GM12878 (cell line): ENCODE data around the gene EHBP1. TPM values are rescaled to one million over a fixed set of nuclear protein-coding genes. Genes with fewer than 3 reads are reported as not detected.

Experiments used
- ATAC-seq: fragments of 200-7000 bp; cut with Tn5 transposase; 3 replicates; pipeline ENCODE4 v1.9.1; 2020; ENCODE audit warnings: mild to moderate bottlenecking, moderate library complexity
- BruUV-seq: library from RNA; stranded (reverse); fragments of 400-500 nt; replicated peaks from 2 replicates; lab custom pipeline; 2021; lab: Mats Ljungman, UMichigan
- CTCF ChIA-PET: fragments of 300-600 bp; sonication (Branson Sonifier 250); formaldehyde crosslinking; extraction: SDS; loops from one replicate; lab custom pipeline; 2021; ENCODE audit warnings: inconsistent platforms; lab: Yijun Ruan, JAX
- POLR2A ChIA-PET: fragments of 350-600 bp; formaldehyde crosslinking; extraction: SDS; loops from one replicate; lab custom pipeline; 2021; ENCODE audit warnings: inconsistent platforms; lab: Charles Lee
- RAD21 ChIA-PET: fragments of 300-600 bp; sonication (Branson Sonifier 250); formaldehyde crosslinking; loops from one replicate; lab custom pipeline; 2023; ENCODE audit warnings: antibody characterized with exemption; ENCODE audit not compliant: unreplicated experiment; lab: Charles Lee
- SMC1A ChIA-PET: fragments of 300-600 bp; sonication (Branson Sonifier 250); formaldehyde crosslinking; loops from one replicate; lab custom pipeline; 2023; ENCODE audit not compliant: unreplicated experiment, uncharacterized antibody; lab: Charles Lee
- DNase-seq: peaks from one replicate; pipeline ENCODE4 v3.0.0-alpha.2; 2011; ENCODE audit warnings: low read depth, low spot score
- FAIRE-seq: peaks from 3 replicates; lab custom pipeline; 2011; peaks lifted over from hg19 to GRCh38; lab: Jason Lieb, UNC
- H2AFZ ChIP-seq: 2 replicates; pipeline ENCODE4 v1.6.0; 2011; ENCODE audit warnings: low read depth, low read length, control low read depth; ENCODE audit not compliant: control insufficient read depth
- H3K27ac ChIP-seq: 2 replicates; pipeline ENCODE4 v1.5.1; 2011; ENCODE audit warnings: control low read depth; ENCODE audit not compliant: control insufficient read depth, insufficient read depth
- H3K27me3 ChIP-seq, 2 experiments: replicated peaks in 1 of 2; 2 replicates each; pipeline versions ENCODE4 v1.6.0 to v1.6.1; 2011; ENCODE audit warnings: low read length in 1 of 2; ENCODE audit not compliant: control insufficient read depth in 2 of 2, insufficient read depth in 2 of 2
- H3K36me3 ChIP-seq, 2 experiments: 2 replicates each; pipeline ENCODE4 v1.5.1; 2011; ENCODE audit warnings: low read length in 1 of 2; ENCODE audit not compliant: control insufficient read depth in 2 of 2, insufficient read depth in 2 of 2
- H3K4me1 ChIP-seq: 2 replicates; pipeline ENCODE4 v1.6.1; 2011; ENCODE audit warnings: mild to moderate bottlenecking, low read length, moderate library complexity, mixed read lengths; ENCODE audit not compliant: control insufficient read depth, insufficient read depth
- H3K4me2 ChIP-seq: 2 replicates; pipeline ENCODE4 v1.6.0; 2011; ENCODE audit warnings: control low read depth; ENCODE audit not compliant: control insufficient read depth, insufficient read depth
- H3K4me3 ChIP-seq: fragments of 200-600 bp; sonication (generic); 2 replicates; pipeline ENCODE4 v1.5.1; 2016
- H3K79me2 ChIP-seq: 2 replicates; pipeline ENCODE4 v1.6.0; 2011; ENCODE audit warnings: low read length; ENCODE audit not compliant: control insufficient read depth, insufficient read depth
- H3K9ac ChIP-seq: 2 replicates; pipeline ENCODE4 v1.8.0; 2011; ENCODE audit warnings: low read length, control low read depth, mixed read lengths; ENCODE audit not compliant: control insufficient read depth, insufficient read depth
- H3K9me3 ChIP-seq: replicated peaks from 3 replicates; pipeline ENCODE4 v1.5.1; 2011; ENCODE audit warnings: mild to moderate bottlenecking, low read length; ENCODE audit not compliant: control insufficient read depth, insufficient read depth
- H4K20me1 ChIP-seq: 2 replicates; pipeline ENCODE4 v1.6.0; 2011; ENCODE audit not compliant: control insufficient read depth, insufficient read depth
- BCL11A ChIP-seq: IDR thresholded peaks from 2 replicates; pipeline ENCODE4 v1.6.1; 2011; ENCODE audit warnings: low read depth, low read length
- CBX3 ChIP-seq: fragments of 200-600 bp; sonication (generic); IDR thresholded peaks from 2 replicates; pipeline ENCODE4 v1.6.1; 2016; ENCODE audit warnings: low read depth, borderline replicate concordance
- EED ChIP-seq: sonication (generic); IDR thresholded peaks from 2 replicates; pipeline ENCODE4 v1.6.1; 2016; ENCODE audit warnings: antibody characterized with exemption, low read depth
- NR2C2 ChIP-seq: IDR thresholded peaks from 2 replicates; pipeline ENCODE4 v1.6.1; 2011; ENCODE audit warnings: borderline replicate concordance, low read depth; ENCODE audit not compliant: control insufficient read depth, insufficient read length
- RUNX3 ChIP-seq: IDR thresholded peaks from 2 replicates; pipeline ENCODE4 v1.6.1; 2012; ENCODE audit warnings: low read length, inconsistent platforms
- SMAD1 ChIP-seq: fragments of 450-650 bp; IDR thresholded peaks from 2 replicates; pipeline ENCODE4 v1.6.1; 2018; ENCODE audit warnings: mild to moderate bottlenecking, low read depth; ENCODE audit not compliant: partially characterized antibody
- ZBTB40 ChIP-seq: fragments of 450-650 bp; IDR thresholded peaks from 2 replicates; pipeline ENCODE4 v1.6.1; 2016; ENCODE audit warnings: mild to moderate bottlenecking, moderate library complexity, borderline replicate concordance
- WGBS: methylation state at CpG from one replicate; pipeline ENCODE4 v1.1.6; 2016; ENCODE audit warnings: low lambda C conversion rate; ENCODE audit not compliant: insufficient replicate concordance, insufficient coverage; ENCODE audit errors: missing lambda C conversion rate; 5-methylcytosine and 5-hydroxymethylcytosine counted together
- in situ Hi-C: fragments of 300-500 bp; cut with MboI; formaldehyde crosslinking; loops from 9 replicates; pipeline ENCODE4 v1.14.3; 2018; ENCODE audit warnings: mixed read lengths
- intact Hi-C: fragments of 100-400 bp; cut with micrococcal nuclease; formaldehyde crosslinking; loops from one replicate; pipeline ENCODE4 v1.14.2; 2022; ENCODE audit not compliant: unreplicated experiment
- polyA plus RNA-seq, 11 experiments: library from polyadenylated mRNA; depleted of rRNA in 4 of 11; unstranded in 6 of 11; stranded (reverse) in 5 of 11; fragments of >200 nt; fragmentation: Nextera tagmentation in 4 of 11; fragmentation: Illumina TruSeq in 1 of 11; extraction: Ambion mirVana in 4 of 11; extraction: Trizol in 1 of 11; gene quantifications; 1 replicate in 1 of 11; 2 replicates in 10 of 11; pipeline versions ENCODE4 v1.2.1 to v1.2.3, GENCODE V29; 2011 to 2016; ENCODE audit warnings: inconsistent platforms in 2 of 11, missing spikeins in 2 of 11, low read depth in 1 of 11
- total RNA-seq, 4 experiments: library from RNA; depleted of rRNA in 3 of 4; stranded (reverse); fragments of >200 nt in 3 of 4; fragmentation: Illumina TruSeq in 1 of 4; extraction: Trizol in 1 of 4; gene quantifications; 2 replicates each; pipeline versions ENCODE4 v1.2.1 to v1.2.3, GENCODE V29; 2013 to 2021
- TF ChIP-seq, protein P1 (sequence below): fragments of 450-650 bp; formaldehyde crosslinking; IDR thresholded peaks from 2 replicates; pipeline ENCODE4 v1.4.0; 2020; ENCODE audit warnings: mild to moderate bottlenecking, moderate library complexity
- TF ChIP-seq, protein P2 (sequence below): fragments of 450-650 bp; IDR thresholded peaks from 2 replicates; pipeline ENCODE4 v1.6.1; 2018; ENCODE audit warnings: mild to moderate bottlenecking, low read depth, moderate library complexity; ENCODE audit not compliant: partially characterized antibody

EHBP1 gene
- total and polyA plus RNA-seq, 10 of the 15 experiments (the other 5 are each of a cell fraction or from before 2014, with no cell fraction given): 5.7 to 26.1 (median 13.6) TPM

- TF ChIP-seq, protein P1, sequence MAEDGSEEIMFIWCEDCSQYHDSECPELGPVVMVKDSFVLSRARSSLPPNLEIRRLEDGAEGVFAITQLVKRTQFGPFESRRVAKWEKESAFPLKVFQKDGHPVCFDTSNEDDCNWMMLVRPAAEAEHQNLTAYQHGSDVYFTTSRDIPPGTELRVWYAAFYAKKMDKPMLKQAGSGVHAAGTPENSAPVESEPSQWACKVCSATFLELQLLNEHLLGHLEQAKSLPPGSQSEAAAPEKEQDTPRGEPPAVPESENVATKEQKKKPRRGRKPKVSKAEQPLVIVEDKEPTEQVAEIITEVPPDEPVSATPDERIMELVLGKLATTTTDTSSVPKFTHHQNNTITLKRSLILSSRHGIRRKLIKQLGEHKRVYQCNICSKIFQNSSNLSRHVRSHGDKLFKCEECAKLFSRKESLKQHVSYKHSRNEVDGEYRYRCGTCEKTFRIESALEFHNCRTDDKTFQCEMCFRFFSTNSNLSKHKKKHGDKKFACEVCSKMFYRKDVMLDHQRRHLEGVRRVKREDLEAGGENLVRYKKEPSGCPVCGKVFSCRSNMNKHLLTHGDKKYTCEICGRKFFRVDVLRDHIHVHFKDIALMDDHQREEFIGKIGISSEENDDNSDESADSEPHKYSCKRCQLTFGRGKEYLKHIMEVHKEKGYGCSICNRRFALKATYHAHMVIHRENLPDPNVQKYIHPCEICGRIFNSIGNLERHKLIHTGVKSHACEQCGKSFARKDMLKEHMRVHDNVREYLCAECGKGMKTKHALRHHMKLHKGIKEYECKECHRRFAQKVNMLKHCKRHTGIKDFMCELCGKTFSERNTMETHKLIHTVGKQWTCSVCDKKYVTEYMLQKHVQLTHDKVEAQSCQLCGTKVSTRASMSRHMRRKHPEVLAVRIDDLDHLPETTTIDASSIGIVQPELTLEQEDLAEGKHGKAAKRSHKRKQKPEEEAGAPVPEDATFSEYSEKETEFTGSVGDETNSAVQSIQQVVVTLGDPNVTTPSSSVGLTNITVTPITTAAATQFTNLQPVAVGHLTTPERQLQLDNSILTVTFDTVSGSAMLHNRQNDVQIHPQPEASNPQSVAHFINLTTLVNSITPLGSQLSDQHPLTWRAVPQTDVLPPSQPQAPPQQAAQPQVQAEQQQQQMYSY (CRISPR knock-in tag): no peak
- no peak for TF ChIP-seq RUNX3
- TF ChIP-seq, protein P2, sequence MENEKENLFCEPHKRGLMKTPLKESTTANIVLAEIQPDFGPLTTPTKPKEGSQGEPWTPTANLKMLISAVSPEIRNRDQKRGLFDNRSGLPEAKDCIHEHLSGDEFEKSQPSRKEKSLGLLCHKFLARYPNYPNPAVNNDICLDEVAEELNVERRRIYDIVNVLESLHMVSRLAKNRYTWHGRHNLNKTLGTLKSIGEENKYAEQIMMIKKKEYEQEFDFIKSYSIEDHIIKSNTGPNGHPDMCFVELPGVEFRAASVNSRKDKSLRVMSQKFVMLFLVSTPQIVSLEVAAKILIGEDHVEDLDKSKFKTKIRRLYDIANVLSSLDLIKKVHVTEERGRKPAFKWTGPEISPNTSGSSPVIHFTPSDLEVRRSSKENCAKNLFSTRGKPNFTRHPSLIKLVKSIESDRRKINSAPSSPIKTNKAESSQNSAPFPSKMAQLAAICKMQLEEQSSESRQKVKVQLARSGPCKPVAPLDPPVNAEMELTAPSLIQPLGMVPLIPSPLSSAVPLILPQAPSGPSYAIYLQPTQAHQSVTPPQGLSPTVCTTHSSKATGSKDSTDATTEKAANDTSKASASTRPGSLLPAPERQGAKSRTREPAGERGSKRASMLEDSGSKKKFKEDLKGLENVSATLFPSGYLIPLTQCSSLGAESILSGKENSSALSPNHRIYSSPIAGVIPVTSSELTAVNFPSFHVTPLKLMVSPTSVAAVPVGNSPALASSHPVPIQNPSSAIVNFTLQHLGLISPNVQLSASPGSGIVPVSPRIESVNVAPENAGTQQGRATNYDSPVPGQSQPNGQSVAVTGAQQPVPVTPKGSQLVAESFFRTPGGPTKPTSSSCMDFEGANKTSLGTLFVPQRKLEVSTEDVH: no peak
- TF ChIP-seq NR2C2: no peak
- TF ChIP-seq SMAD1: no peak
These were observed 332.5 kb downstream of the EHBP1 start (continued) for GRCh38 chr2:63038034-63038433.

- DNase-seq (no peak), FAIRE-seq (no peak), ATAC-seq (no peak)
- H3K9ac ChIP-seq: no peak overlapping the region
- ChIA-PET CTCF (interaction anchor here (0.8 to 1.2 kb wide), 2 partner anchors 446 to 583 kb away, joined by 3 read pairs; no protein-coding TSS in a partner anchor), SMC1A (interaction anchor here (1.3 kb wide), 1 partner anchor 11 kb away, joined by 5 read pairs; no protein-coding TSS in a partner anchor), RAD21 (no interaction called here), POLR2A (no interaction called here)
- no peaks in the 10 kb centered on the region for H3K4me1 ChIP-seq
- H3K9me3 ChIP-seq: no peaks in the 10 kb centered on the region
- in situ Hi-C loops: no loop called here
- intact Hi-C loops: no loop called here
- no peaks in the 10 kb centered on the region for H4K20me1 ChIP-seq
- WGBS: 100% methylated on average over 1 of the region's 1 CpG
- H3K79me2 ChIP-seq: no peaks in the 10 kb centered on the region
- H3K27ac ChIP-seq: no peak overlapping the region
- H3K36me3 ChIP-seq: no peaks in the 10 kb centered on the region
- no peak overlapping the region for H2AFZ ChIP-seq
- no peak overlapping the region for H3K4me2 ChIP-seq
- no TSS peak for BruUV-seq
- no peak for TF ChIP-seq CBX3
- TF ChIP-seq, protein P2: no peak
- no peak for TF ChIP-seq BCL11A
- TF ChIP-seq EED: no peak
- TF ChIP-seq ZBTB40: no peak
- H3K4me3 ChIP-seq: no peak overlapping the region
- no peaks in the 10 kb centered on the region for H3K27me3 ChIP-seq
These were observed 335.1 kb downstream of the EHBP1 start for GRCh38 chr2:63040586-63040985.
